Right lobe of liver (tissue), 6 donors: ENCODE measurements around the gene GOT1. TPM values are rescaled to one million over a fixed set of nuclear protein-coding genes. Genes with fewer than 3 reads are reported as not detected.

Experiments
- ATAC-seq, 4 donors: fragments of 200-7000 bp; cut with Tn5 transposase; one replicate each; pipeline ENCODE4 v1.9.1; 2020; ENCODE audit warnings: mild to moderate bottlenecking in 4 of 4, moderate library complexity in 4 of 4
- DNase-seq, 3 donors: peaks; one replicate each; pipeline ENCODE4 v3.0.0-alpha.2; 2020
- H3K27ac ChIP-seq, 3 donors: fragments of 200-600 bp; one replicate each; pipeline ENCODE4 v1.8.0; 2022
- H3K27me3 ChIP-seq, 2 donors: fragments of 200-600 bp; one replicate each; pipeline ENCODE4 v1.8.0; 2022
- H3K36me3 ChIP-seq, 4 donors: fragments of 200-600 bp; sonication (generic) in 1 of 4; one replicate each; pipeline versions ENCODE4 v1.5.1 to v1.8.0; 2017 to 2022; ENCODE audit warnings: control low read depth in 1 of 4
- H3K4me1 ChIP-seq, 4 donors: fragments of 200-600 bp; sonication (generic) in 1 of 4; one replicate each; pipeline versions ENCODE4 v1.5.1 to v1.8.0; 2017 to 2022; ENCODE audit warnings: control low read depth in 1 of 4
- H3K4me3 ChIP-seq, 3 donors: fragments of 200-600 bp; one replicate each; pipeline ENCODE4 v1.8.0; 2022
- H3K9me3 ChIP-seq, 4 donors: fragments of 200-600 bp; sonication (generic) in 1 of 4; one replicate each; pipeline versions ENCODE4 v1.5.1 to v1.8.0; 2017 to 2022; ENCODE audit warnings: control low read depth in 1 of 4
- POLR2A ChIP-seq: fragments of 450-650 bp; IDR thresholded peaks from one replicate; pipeline ENCODE4 v1.6.1; 2017; ENCODE audit warnings: antibody characterized with exemption, mild to moderate bottlenecking
- WGBS: methylation state at CpG from one replicate; pipeline ENCODE4 v1.1.6; 2018; ENCODE audit warnings: low coverage, low lambda C conversion rate; ENCODE audit not compliant: insufficient coverage; ENCODE audit errors: missing lambda C conversion rate; 5-methylcytosine and 5-hydroxymethylcytosine counted together
- intact Hi-C, 2 donors: fragments of 100-400 bp; cut with DNase I; formaldehyde crosslinking; loops; one replicate each; pipeline versions ENCODE4 v1.11.2 to v1.14.1; 2022
- total RNA-seq, 6 experiments: library from RNA; depleted of rRNA in 2 of 6; stranded (reverse); fragments of >200 nt in 2 of 6; fragmentation: NEBNext Ultra II Directional in 3 of 6; extraction: Animal tissue kit (Norgen Biotek cat#: 25700) in 3 of 6; gene quantifications; one replicate each; pipeline versions ENCODE4 v1.1.0 to v1.2.4, GENCODE V29; 2016 to 2023
- TF ChIP-seq, protein P1 (sequence below), 4 donors: fragments of 200-600 bp in 3 of 4; fragments of 450-650 bp in 1 of 4; IDR thresholded peaks; one replicate each; pipeline versions ENCODE4 v1.5.1 to v1.8.0; 2016 to 2022; ENCODE audit warnings: antibody characterized with exemption in 4 of 4, mild to moderate bottlenecking in 2 of 4
- donor health status: DM: no; HTN: yes; CAD: no.
- donor health status: DM: no; HTN: no; CAD: no.
- donor health status: DM: no; HTN: no; CAD: no.
- donor health status: DM: no; HTN: yes; CAD: no.
- donor health status: DM: no; HTN: yes; CAD: no.

GOT1 gene
- total RNA-seq, 6 experiments from 2014 or later = 118 to 356 (median 173) TPM

DNA sequence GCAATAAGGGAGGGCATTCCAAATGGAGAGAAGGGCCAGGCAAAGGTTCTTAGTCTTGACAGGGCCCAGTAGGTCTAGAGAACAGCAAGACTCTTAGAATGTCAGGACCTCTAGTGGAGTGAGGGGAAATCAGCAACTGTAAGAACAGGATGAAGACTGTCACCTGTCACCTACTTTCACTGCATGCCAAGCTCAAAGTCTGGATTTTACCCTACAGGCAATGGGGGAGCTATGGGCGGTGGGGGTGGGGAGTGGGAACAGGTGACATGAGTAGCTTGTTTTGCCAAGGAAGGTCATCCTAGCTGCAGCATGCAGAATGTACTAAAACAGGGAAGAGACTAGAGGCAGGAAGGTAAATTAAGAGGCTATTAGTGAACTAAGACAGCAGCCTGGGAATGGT lies 18.3 kb downstream of the GOT1 start:
- H3K9me3 ChIP-seq = no peaks in the 10 kb centered on the region
- WGBS = 25% methylated on average over 1 of the region's 1 CpG
- peaks cover 0 to 37% (median 7%) of the 10 kb centered on the region in 4 donors for H3K4me1 ChIP-seq
- peak overlapping the region in 2 of 3 donors; percentile 24 to 68 for H3K27ac ChIP-seq
- intact Hi-C loops = no loop called here
- ATAC-seq (peak; percentile 80 to 99 (median 98)), DNase-seq (peak in 2 of 3 donors; percentile 67 to 79)
- H3K27me3 ChIP-seq = no peaks in the 10 kb centered on the region
- H3K4me3 ChIP-seq = no peak overlapping the region
- TF ChIP-seq, protein P1, sequence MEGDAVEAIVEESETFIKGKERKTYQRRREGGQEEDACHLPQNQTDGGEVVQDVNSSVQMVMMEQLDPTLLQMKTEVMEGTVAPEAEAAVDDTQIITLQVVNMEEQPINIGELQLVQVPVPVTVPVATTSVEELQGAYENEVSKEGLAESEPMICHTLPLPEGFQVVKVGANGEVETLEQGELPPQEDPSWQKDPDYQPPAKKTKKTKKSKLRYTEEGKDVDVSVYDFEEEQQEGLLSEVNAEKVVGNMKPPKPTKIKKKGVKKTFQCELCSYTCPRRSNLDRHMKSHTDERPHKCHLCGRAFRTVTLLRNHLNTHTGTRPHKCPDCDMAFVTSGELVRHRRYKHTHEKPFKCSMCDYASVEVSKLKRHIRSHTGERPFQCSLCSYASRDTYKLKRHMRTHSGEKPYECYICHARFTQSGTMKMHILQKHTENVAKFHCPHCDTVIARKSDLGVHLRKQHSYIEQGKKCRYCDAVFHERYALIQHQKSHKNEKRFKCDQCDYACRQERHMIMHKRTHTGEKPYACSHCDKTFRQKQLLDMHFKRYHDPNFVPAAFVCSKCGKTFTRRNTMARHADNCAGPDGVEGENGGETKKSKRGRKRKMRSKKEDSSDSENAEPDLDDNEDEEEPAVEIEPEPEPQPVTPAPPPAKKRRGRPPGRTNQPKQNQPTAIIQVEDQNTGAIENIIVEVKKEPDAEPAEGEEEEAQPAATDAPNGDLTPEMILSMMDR (IDR thresholded peaks at IDR 0.05) = peak; percentile 6 to 35 (median 28)
- no peak for TF ChIP-seq POLR2A
- H3K36me3 ChIP-seq = peaks cover 0 to 10% (median 1%) of the 10 kb centered on the region in 4 donors

DNA sequence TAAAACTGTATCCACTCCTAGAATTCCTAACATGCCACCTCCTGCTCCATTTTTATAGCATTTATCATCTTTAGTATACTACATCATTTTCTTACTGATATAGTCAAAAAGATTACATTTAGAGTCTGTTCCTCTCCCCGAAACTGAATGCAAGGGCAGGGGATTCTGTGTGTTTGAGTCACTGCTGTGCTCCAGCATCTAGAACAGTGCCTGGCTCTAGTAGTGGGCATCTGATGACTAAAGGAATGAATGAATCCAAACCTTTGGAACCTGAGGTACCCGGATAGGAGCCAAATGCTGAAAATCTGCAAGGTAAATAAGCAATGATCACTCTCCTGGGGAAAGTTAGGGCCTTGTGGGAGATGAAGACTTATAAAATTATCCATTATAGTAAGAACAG lies 18.9 kb downstream of the GOT1 start:
- Histone ChIP-seq H3K9me3 (no peaks in the 10 kb centered on the region), H3K4me3 (no peak overlapping the region), H3K27me3 (no peaks in the 10 kb centered on the region), H3K4me1 (peaks cover 0 to 37% (median 7%) of the 10 kb centered on the region in 4 donors), H3K36me3 (peaks cover 0 to 14% (median 1%) of the 10 kb centered on the region in 4 donors), H3K27ac (peak overlapping the region in 1 of 3 donors; percentile 68)
- intact Hi-C loops = no loop called here
- DNase-seq (no peak), ATAC-seq (peak; percentile 14 to 39 (median 28))
- TF ChIP-seq, protein P1 (IDR thresholded peaks at IDR 0.05) = no peak
- no peak for TF ChIP-seq POLR2A
- 63% methylated on average over 2 of the region's 2 CpGs for WGBS

DNA sequence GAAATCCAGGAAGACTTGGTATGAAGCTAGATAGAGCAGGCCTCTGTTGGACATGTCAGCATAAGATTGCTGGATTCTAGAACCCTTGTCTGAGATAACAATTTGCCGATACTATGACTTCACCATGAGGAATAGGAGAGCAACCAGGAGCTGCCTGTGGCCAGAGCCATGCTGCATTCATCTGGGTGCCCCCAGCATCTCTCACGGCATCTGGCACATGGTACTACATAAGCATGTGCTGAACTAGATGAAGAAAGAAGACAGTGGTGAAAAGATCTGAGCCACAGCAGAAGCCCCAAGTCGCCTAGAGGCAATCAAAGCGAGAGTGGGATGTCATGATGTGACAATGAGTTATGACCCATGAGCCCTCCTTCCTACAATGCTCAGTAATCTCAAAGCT lies 19.5 kb downstream of the GOT1 start:
- no peak for ATAC-seq
- Histone ChIP-seq H3K9me3 (no peaks in the 10 kb centered on the region), H3K36me3 (peaks cover 5 to 21% (median 8%) of the 10 kb centered on the region in 4 donors), H3K27me3 (no peaks in the 10 kb centered on the region), H3K4me3 (no peak overlapping the region), H3K4me1 (peaks cover 0 to 31% (median 7%) of the 10 kb centered on the region in 4 donors), H3K27ac (peak overlapping the region in 1 of 3 donors; percentile 68)
- DNase-seq = no peak
- TF ChIP-seq, protein P1 (IDR thresholded peaks at IDR 0.05) = no peak
- TF ChIP-seq POLR2A = no peak
- intact Hi-C loops = no loop called here
- 100% methylated on average over 1 of the region's 4 CpGs for WGBS

- Histone ChIP-seq H3K4me1 (peaks cover 0 to 26% (median 7%) of the 10 kb centered on the region in 4 donors), H3K4me3 (no peak overlapping the region), H3K9me3 (no peaks in the 10 kb centered on the region), H3K36me3 (peaks cover 9 to 27% (median 12%) of the 10 kb centered on the region in 4 donors), H3K27ac (no peak overlapping the region), H3K27me3 (no peaks in the 10 kb centered on the region)
- ATAC-seq = no peak
- TF ChIP-seq, protein P1 (IDR thresholded peaks at IDR 0.05) = no peak
- TF ChIP-seq POLR2A = no peak
- no peak for DNase-seq
- WGBS = 65% methylated on average over 1 of the region's 1 CpG
- intact Hi-C loops = no loop called here
Measured at GRCh38 chr10:99410146-99410545, 20.3 kb downstream of the GOT1 start.
